ENCODE data around the gene CHRNA3.

GRCh38 chr15:78629031-78629715 is 8.4 kb upstream of the CHRNA3 start:
- TF ChIP-seq CTCF (IDR thresholded peaks at IDR 0.05) (no peak), POLR2A (IDR thresholded peaks at IDR 0.05) (no peak), POLR2AphosphoS5 (IDR thresholded peaks at IDR 0.05) (no peak)
